PFSK-1 (cell line): Measurements from ENCODE around the gene NOXA1.

ENCODE experiments used
- FOXP2 ChIP-seq: optimal IDR thresholded peaks from 2 replicates; pipeline ENCODE3; 2011; ENCODE audit warnings: borderline replicate concordance, control low read depth, inconsistent platforms; ENCODE audit not compliant: insufficient read depth; ENCODE audit errors: extremely low read length, extremely low read depth
- POLR2AphosphoS5 ChIP-seq: IDR thresholded peaks from 2 replicates; pipeline ENCODE4 v1.6.1; 2012; ENCODE audit warnings: low read depth, mild to moderate bottlenecking, control low read depth, low read length, moderate library complexity
- TAF1 ChIP-seq: IDR thresholded peaks from 2 replicates; pipeline ENCODE4 v1.6.1; 2012; ENCODE audit warnings: low read length, control low read depth, borderline replicate concordance; ENCODE audit not compliant: insufficient read depth

GRCh38 chr9:137465720-137466388 is 42.7 kb downstream of the NOXA1 start:
- TF ChIP-seq POLR2AphosphoS5: no peak
- no peak for TF ChIP-seq TAF1
- no peak for TF ChIP-seq FOXP2
